Ecto neural progenitor cell (in vitro differentiated cells): Measurements from ENCODE around the gene PFKM.
A peak's percentile ranks its signal among the peaks of the same experiment; 100 is the strongest.

ENCODE experiments used
- DNase-seq: peaks from one replicate; pipeline ENCODE4 v3.0.0-alpha.2; 2018; ENCODE audit warnings: low spot score

PFKM gene

GRCh38 chr12:48119078-48119833 lies at the start of gene PFKM:
Gene PFKM, plus strand, starts transcription at chr12:48119364. Its CDS starts 3,411 bp downstream, at chr12:48122775.
- DNase-seq: peak; percentile 93

- no peak for DNase-seq
Observed at GRCh38 chr12:48070033-48070432, 49.1 kb upstream of the PFKM start.

GRCh38 chr12:48070731-48071130 lies 48.4 kb upstream of the PFKM start:
- DNase-seq: no peak

- no peak for DNase-seq
Observed at GRCh38 chr12:48071808-48072207, 47.4 kb upstream of the PFKM start.

- DNase-seq: no peak
Observed at GRCh38 chr12:48072266-48072665, 46.9 kb upstream of the PFKM start.

- DNase-seq: no peak
Observed at GRCh38 chr12:48074266-48074665, 44.9 kb upstream of the PFKM start.

GRCh38 chr12:48075832-48076231 lies 43.3 kb upstream of the PFKM start:
- no peak for DNase-seq

- no peak for DNase-seq
Observed at GRCh38 chr12:48077111-48077510, 42.1 kb upstream of the PFKM start.

- no peak for DNase-seq
Observed at GRCh38 chr12:48078901-48079300, 40.3 kb upstream of the PFKM start.

GRCh38 chr12:48080285-48080684 lies 38.9 kb upstream of the PFKM start:
- DNase-seq: no peak

GRCh38 chr12:48080821-48081220 lies 38.3 kb upstream of the PFKM start:
- DNase-seq: no peak

- DNase-seq: no peak
Observed at GRCh38 chr12:48084066-48084465, 35.1 kb upstream of the PFKM start.

- DNase-seq: no peak
Observed at GRCh38 chr12:48084841-48085460, 34.2 kb upstream of the PFKM start.

- DNase-seq: no peak
Observed at GRCh38 chr12:48086327-48086726, 32.8 kb upstream of the PFKM start.

- no peak for DNase-seq
Observed at GRCh38 chr12:48092611-48093010, 26.6 kb upstream of the PFKM start.

GRCh38 chr12:48104531-48104930 lies 14.6 kb upstream of the PFKM start:
- no peak for DNase-seq

GRCh38 chr12:48105321-48105866 lies 13.8 kb upstream of the PFKM start:
- DNase-seq: no peak

GRCh38 chr12:48105867-48106680 lies 13.1 kb upstream of the PFKM start, which contains the start of gene SENP1:
Gene SENP1, minus strand, starts transcription at chr12:48106079. Its CDS starts 4,607 bp downstream, at chr12:48101472.
- peak; percentile 97 for DNase-seq

- no peak for DNase-seq
Observed at GRCh38 chr12:48106681-48107613, 12.2 kb upstream of the PFKM start.

GRCh38 chr12:48109424-48109823 lies 9.7 kb upstream of the PFKM start:
- DNase-seq: peak; percentile 3

GRCh38 chr12:48110691-48111311 lies 8.4 kb upstream of the PFKM start:
- DNase-seq: peak; percentile 13
